Ishikawa (cell line): ENCODE measurements around the gene HTRA2.

Source experiments
- CEBPB ChIP-seq: IDR thresholded peaks from 2 replicates; pipeline ENCODE4 v1.6.1; 2012
- CREB1 ChIP-seq: IDR thresholded peaks from 2 replicates; pipeline ENCODE4 v1.6.1; 2012; ENCODE audit warnings: low read depth
- EGR1 ChIP-seq: IDR thresholded peaks from 2 replicates; pipeline ENCODE4 v1.6.1; 2012
- EP300 ChIP-seq: IDR thresholded peaks from 2 replicates; pipeline ENCODE4 v1.6.1; 2012; ENCODE audit warnings: borderline replicate concordance
- FOXM1 ChIP-seq: IDR thresholded peaks from 2 replicates; pipeline ENCODE4 v1.6.1; 2012; ENCODE audit warnings: low read depth, borderline replicate concordance
- NFIC ChIP-seq: IDR thresholded peaks from 2 replicates; pipeline ENCODE4 v1.6.1; 2012
- RAD21 ChIP-seq: IDR thresholded peaks from 2 replicates; pipeline ENCODE4 v1.6.1; 2012; ENCODE audit warnings: low read depth
- TAF1 ChIP-seq: IDR thresholded peaks from 2 replicates; pipeline ENCODE4 v1.6.1; 2012; ENCODE audit warnings: low read depth, mild to moderate bottlenecking
- TCF12 ChIP-seq: IDR thresholded peaks from 2 replicates; pipeline ENCODE4 v1.6.1; 2012; ENCODE audit warnings: low read depth
- TEAD4 ChIP-seq: IDR thresholded peaks from 2 replicates; pipeline ENCODE4 v1.6.1; 2012
- YY1 ChIP-seq: IDR thresholded peaks from 2 replicates; pipeline ENCODE4 v1.6.1; 2012; ENCODE audit warnings: low read depth
- ZBTB7A ChIP-seq: IDR thresholded peaks from 2 replicates; pipeline ENCODE4 v1.6.1; 2012; ENCODE audit warnings: low read depth
- TF ChIP-seq, protein P1 (sequence below): IDR thresholded peaks from 2 replicates; pipeline ENCODE4 v1.6.1; 2012; ENCODE audit warnings: low read depth, mild to moderate bottlenecking
- TF ChIP-seq, protein P2 (sequence below): IDR thresholded peaks from 2 replicates; pipeline ENCODE4 v1.6.1; 2012
- TF ChIP-seq, protein P3 (sequence below): IDR thresholded peaks from 2 replicates; pipeline ENCODE4 v1.6.1; 2012

The HTRA2 gene

DNA sequence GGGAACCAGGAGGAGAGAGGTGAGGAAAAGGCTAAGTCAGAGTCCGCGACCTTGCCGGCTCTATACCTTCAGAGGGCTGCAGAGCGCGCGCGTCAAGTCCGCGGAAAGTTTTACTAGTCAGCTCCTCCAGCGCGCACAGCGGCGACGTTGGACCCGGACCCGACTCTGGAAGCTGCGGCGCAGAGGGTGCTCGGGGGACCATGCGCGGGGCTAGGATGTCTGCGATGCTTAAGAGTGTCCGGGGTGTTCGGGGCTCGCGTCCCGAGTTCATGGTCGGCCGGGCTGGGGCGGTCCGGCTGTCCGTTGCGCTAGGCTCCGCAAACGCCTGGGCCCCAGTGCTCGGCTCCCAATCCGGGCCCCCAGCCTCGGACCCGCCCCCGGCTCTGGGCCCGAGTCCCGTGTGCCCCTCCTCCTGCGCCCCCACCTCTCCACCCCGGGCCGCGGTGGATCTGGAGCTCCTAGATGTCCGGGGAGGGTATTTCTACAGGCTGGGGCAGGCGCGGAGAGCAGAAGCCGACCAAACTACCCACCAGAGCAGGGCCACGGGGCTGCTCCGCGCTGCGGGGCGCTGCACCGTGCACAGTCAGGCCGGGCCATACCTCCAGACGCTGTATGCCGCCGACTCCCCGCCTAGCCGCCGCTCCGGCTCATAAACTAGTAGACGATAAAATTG lies 30.3 kb upstream of the HTRA2 start, which contains the start of gene LBX2:
TSS of gene LBX2 (minus strand) at position 337 of the 673 bp plus-strand sequence. CDS start at position 271, 66 bp downstream.
- TF ChIP-seq EP300 (no peak), CEBPB (no peak), NFIC (no peak), RAD21 (no peak), CREB1 (no peak), YY1 (no peak), TEAD4 (no peak), FOXM1 (no peak), TAF1 (no peak), TCF12 (no peak), EGR1 (no peak), ZBTB7A (no peak)
- TF ChIP-seq, protein P1, sequence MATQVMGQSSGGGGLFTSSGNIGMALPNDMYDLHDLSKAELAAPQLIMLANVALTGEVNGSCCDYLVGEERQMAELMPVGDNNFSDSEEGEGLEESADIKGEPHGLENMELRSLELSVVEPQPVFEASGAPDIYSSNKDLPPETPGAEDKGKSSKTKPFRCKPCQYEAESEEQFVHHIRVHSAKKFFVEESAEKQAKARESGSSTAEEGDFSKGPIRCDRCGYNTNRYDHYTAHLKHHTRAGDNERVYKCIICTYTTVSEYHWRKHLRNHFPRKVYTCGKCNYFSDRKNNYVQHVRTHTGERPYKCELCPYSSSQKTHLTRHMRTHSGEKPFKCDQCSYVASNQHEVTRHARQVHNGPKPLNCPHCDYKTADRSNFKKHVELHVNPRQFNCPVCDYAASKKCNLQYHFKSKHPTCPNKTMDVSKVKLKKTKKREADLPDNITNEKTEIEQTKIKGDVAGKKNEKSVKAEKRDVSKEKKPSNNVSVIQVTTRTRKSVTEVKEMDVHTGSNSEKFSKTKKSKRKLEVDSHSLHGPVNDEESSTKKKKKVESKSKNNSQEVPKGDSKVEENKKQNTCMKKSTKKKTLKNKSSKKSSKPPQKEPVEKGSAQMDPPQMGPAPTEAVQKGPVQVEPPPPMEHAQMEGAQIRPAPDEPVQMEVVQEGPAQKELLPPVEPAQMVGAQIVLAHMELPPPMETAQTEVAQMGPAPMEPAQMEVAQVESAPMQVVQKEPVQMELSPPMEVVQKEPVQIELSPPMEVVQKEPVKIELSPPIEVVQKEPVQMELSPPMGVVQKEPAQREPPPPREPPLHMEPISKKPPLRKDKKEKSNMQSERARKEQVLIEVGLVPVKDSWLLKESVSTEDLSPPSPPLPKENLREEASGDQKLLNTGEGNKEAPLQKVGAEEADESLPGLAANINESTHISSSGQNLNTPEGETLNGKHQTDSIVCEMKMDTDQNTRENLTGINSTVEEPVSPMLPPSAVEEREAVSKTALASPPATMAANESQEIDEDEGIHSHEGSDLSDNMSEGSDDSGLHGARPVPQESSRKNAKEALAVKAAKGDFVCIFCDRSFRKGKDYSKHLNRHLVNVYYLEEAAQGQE = no peak
- TF ChIP-seq, protein P2, sequence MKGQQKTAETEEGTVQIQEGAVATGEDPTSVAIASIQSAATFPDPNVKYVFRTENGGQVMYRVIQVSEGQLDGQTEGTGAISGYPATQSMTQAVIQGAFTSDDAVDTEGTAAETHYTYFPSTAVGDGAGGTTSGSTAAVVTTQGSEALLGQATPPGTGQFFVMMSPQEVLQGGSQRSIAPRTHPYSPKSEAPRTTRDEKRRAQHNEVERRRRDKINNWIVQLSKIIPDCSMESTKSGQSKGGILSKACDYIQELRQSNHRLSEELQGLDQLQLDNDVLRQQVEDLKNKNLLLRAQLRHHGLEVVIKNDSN = no peak
- TF ChIP-seq, protein P3, sequence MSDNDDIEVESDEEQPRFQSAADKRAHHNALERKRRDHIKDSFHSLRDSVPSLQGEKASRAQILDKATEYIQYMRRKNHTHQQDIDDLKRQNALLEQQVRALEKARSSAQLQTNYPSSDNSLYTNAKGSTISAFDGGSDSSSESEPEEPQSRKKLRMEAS = no peak

DNA sequence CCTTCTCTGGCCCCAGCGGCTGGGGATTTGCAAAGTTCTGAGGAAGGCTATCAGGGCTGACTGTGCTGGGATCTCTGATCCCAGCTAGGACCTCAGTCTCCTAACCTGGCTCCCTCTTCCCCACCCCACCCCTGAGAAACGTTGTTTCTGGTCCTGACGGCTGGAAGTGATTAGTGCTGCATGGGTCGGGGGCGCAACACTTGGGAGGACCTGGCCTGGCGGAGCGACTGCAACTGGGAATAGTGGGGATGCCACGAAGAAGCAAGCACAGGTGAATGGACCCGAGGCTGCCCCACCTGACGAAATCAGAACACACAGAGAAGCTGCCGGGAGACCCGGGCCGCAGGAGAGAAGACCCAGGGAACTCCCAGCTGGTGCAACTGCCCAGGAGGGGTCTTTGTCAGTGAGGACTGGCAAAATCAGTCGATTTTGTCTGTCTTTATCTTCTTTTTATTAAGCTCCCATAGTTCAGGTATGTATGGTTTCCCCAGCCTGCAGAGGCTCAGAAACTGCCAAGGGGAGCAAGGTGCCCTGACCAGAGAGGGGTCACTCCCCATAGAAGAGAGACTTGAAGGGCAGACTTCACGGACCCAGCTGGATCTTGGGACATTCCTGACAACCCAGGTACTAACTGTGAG lies 29.7 kb upstream of the HTRA2 start:
- TF ChIP-seq, protein P2 = no peak
- TF ChIP-seq, protein P3 = no peak
- TF ChIP-seq TAF1 (no peak), FOXM1 (no peak), CEBPB (no peak), ZBTB7A (no peak), NFIC (no peak), EGR1 (no peak), RAD21 (no peak), TCF12 (no peak), EP300 (no peak)

DNA sequence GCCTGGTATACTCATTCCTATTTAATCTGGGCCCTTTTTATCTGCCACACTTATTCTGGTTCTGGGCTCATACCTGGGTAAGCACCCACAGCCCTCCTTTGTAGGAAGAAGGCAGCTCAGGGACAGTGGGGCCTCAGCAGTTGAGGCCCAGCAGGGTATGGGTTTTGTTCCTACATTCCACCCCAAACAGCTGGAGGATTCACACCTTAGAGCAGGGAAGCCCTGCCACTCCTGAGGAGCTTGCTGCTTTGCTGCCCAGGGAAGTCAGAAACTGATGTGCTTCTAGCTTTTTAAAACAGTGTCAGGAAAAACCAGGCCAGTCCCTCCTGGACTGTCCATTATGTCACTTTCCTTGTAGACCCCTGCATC lies 29.2 kb upstream of the HTRA2 start:
- TF ChIP-seq CEBPB = no peak
- TF ChIP-seq, protein P1 = no peak
- TF ChIP-seq TCF12 = no peak
- TF ChIP-seq CREB1 = no peak
- no peak for TF ChIP-seq EGR1

DNA sequence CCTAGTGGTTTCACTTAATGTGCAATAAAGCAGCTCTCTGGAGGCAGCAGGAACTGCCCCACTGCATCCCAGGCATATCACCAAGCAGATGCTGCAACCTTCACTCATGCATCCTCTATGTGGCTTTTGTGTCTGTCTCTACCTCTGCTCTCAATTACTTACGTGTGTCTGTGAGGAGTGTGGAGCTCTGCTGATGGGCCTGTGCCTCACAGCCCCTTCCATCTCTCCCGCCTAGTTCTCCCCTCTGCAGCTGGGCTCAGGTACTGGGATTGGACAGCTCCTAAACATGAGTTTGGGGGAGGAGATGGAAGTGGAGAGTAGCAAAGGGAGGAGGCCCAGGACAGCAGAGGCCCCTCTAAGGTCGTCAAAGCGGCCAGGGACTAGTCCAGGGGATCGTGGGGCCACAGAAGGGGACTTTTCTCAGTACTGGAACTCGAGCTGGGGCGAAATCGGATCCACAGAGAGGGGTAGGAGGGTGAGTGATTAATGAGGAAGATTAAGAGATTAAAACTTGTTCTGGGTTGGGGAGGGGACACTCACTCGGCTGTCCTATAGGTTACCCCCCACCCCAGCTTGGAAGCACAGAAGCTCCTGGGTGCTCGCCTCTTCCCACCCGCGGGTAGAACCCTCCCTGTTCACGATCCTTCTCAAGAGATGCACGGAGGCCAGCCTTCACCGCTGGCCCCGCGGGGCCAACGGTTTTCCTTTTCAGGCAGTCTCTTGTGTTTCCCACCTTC lies 28.2 kb upstream of the HTRA2 start:
- TF ChIP-seq, protein P1 = peak; percentile 49
- TF ChIP-seq, protein P2 = no peak
- TF ChIP-seq YY1 = no peak
